ENCODE measurements around the gene IVD.

IVD gene

GRCh38 chr15:40367371-40367685 is 38.3 kb upstream of the IVD start:
- Histone ChIP-seq H3K9ac (ENCODE audit: low read depth, low read length, poor library complexity, severe bottlenecking) (peak overlapping the region; percentile 59), H4K20me1 (ENCODE audit: insufficient read depth, low read length, poor library complexity, severe bottlenecking) (no peaks in the 10 kb centered on the region), H3K9me3 (ENCODE audit: insufficient read depth, low read depth, low read length) (no peaks in the 10 kb centered on the region), H3K9me2 (replicated peaks; ENCODE audit: low read depth, low read length) (no peaks in the 10 kb centered on the region), H3F3A (ENCODE audit: low read depth) (no peaks in the 10 kb centered on the region), H3K79me2 (ENCODE audit: insufficient read depth, low read length) (no peaks in the 10 kb centered on the region), H3K4me2 (ENCODE audit: low read depth, low read length, poor library complexity, severe bottlenecking) (peak overlapping the region; percentile 80), H3K4me1 (ENCODE audit: insufficient read depth, low read length, poor library complexity, severe bottlenecking) (peaks cover 13% of the 10 kb centered on the region), H3K27me3 (ENCODE audit: insufficient read depth, low read length, poor library complexity, severe bottlenecking) (no peaks in the 10 kb centered on the region), H3K4me3 (ENCODE audit: low read length, poor library complexity, severe bottlenecking) (peak overlapping the region; percentile 68), H3K36me3 (ENCODE audit: insufficient read depth, low read length) (no peaks in the 10 kb centered on the region), H2AFZ (ENCODE audit: low read length) (peak overlapping the region; percentile 90)
- no peak for TF ChIP-seq EZH2phosphoT487 (IDR thresholded peaks at IDR 0.05; ENCODE audit: borderline replicate concordance)
- no peak for TF ChIP-seq CTCF (conservative IDR thresholded peaks at IDR 0.05; ENCODE audit: low read length)

- H3K4me2 ChIP-seq (ENCODE audit: low read depth, low read length, poor library complexity, severe bottlenecking) = peak overlapping the region; percentile 80
- H3K9me3 ChIP-seq (ENCODE audit: insufficient read depth, low read depth, low read length) = no peaks in the 10 kb centered on the region
- peak; percentile 83 for TF ChIP-seq CTCF (conservative IDR thresholded peaks at IDR 0.05; ENCODE audit: low read length)
- no peak for TF ChIP-seq EZH2phosphoT487 (IDR thresholded peaks at IDR 0.05; ENCODE audit: borderline replicate concordance)
- H4K20me1 ChIP-seq (ENCODE audit: insufficient read depth, low read length, poor library complexity, severe bottlenecking) = no peaks in the 10 kb centered on the region
- H3K9ac ChIP-seq (ENCODE audit: low read depth, low read length, poor library complexity, severe bottlenecking) = peak overlapping the region; percentile 60
- H3F3A ChIP-seq (ENCODE audit: low read depth) = no peaks in the 10 kb centered on the region
- H2AFZ ChIP-seq (ENCODE audit: low read length) = peak overlapping the region; percentile 90
- H3K79me2 ChIP-seq (ENCODE audit: insufficient read depth, low read length) = no peaks in the 10 kb centered on the region
- H3K27me3 ChIP-seq (ENCODE audit: insufficient read depth, low read length, poor library complexity, severe bottlenecking) = no peaks in the 10 kb centered on the region
- H3K4me3 ChIP-seq (ENCODE audit: low read length, poor library complexity, severe bottlenecking) = peak overlapping the region; percentile 68
- no peaks in the 10 kb centered on the region for H3K9me2 ChIP-seq (replicated peaks; ENCODE audit: low read depth, low read length)
- no peaks in the 10 kb centered on the region for H3K36me3 ChIP-seq (ENCODE audit: insufficient read depth, low read length)
- H3K4me1 ChIP-seq (ENCODE audit: insufficient read depth, low read length, poor library complexity, severe bottlenecking) = peaks cover 13% of the 10 kb centered on the region
These were observed 37.6 kb upstream of the IVD start for GRCh38 chr15:40367686-40368611.

GRCh38 chr15:40368719-40369473 is 36.7 kb upstream of the IVD start:
- peak overlapping the region; percentile 48 for H3K4me3 ChIP-seq (ENCODE audit: low read length, poor library complexity, severe bottlenecking)
- H3K9ac ChIP-seq (ENCODE audit: low read depth, low read length, poor library complexity, severe bottlenecking) = peak overlapping the region; percentile 60
- no peaks in the 10 kb centered on the region for H3K9me2 ChIP-seq (replicated peaks; ENCODE audit: low read depth, low read length)

More at GRCh38 chr15:40368719-40369473, 36.7 kb upstream of the IVD start:
- Histone ChIP-seq H3K79me2 (ENCODE audit: insufficient read depth, low read length) (no peaks in the 10 kb centered on the region), H3K27me3 (ENCODE audit: insufficient read depth, low read length, poor library complexity, severe bottlenecking) (no peaks in the 10 kb centered on the region), H3K4me2 (ENCODE audit: low read depth, low read length, poor library complexity, severe bottlenecking) (peak overlapping the region; percentile 64), H3K9me3 (ENCODE audit: insufficient read depth, low read depth, low read length) (no peaks in the 10 kb centered on the region), H2AFZ (ENCODE audit: low read length) (peak overlapping the region; percentile 81), H3K4me1 (ENCODE audit: insufficient read depth, low read length, poor library complexity, severe bottlenecking) (peaks cover 13% of the 10 kb centered on the region), H3F3A (ENCODE audit: low read depth) (no peaks in the 10 kb centered on the region), H4K20me1 (ENCODE audit: insufficient read depth, low read length, poor library complexity, severe bottlenecking) (no peaks in the 10 kb centered on the region), H3K36me3 (ENCODE audit: insufficient read depth, low read length) (no peaks in the 10 kb centered on the region)
- no peak for TF ChIP-seq CTCF (conservative IDR thresholded peaks at IDR 0.05; ENCODE audit: low read length)
- no peak for TF ChIP-seq EZH2phosphoT487 (IDR thresholded peaks at IDR 0.05; ENCODE audit: borderline replicate concordance)
